Body of pancreas (tissue), 4 donors: ENCODE results near the gene VASH1. TPM values are rescaled to one million over a fixed set of nuclear protein-coding genes. Genes with fewer than 3 reads are reported as not detected.

Experiments used
- ATAC-seq: fragments of 150-250 bp; one replicate; pipeline ENCODE4 v1.9.1; 2016
- DNase-seq, 4 donors: peaks; one replicate each; pipeline ENCODE4 v3.0.0-alpha.2; 2019
- H3K27ac ChIP-seq, 4 donors: fragments of 200-600 bp; sonication (generic); 1 replicate in 3 of 4; 2 replicates in 1 of 4; pipeline versions ENCODE4 v1.5.1 to v1.6.1; 2016 to 2019; ENCODE audit warnings: mild to moderate bottlenecking in 1 of 4, mixed read lengths in 1 of 4, moderate library complexity in 1 of 4
- H3K27me3 ChIP-seq, 2 donors: fragments of 200-600 bp; sonication (generic); one replicate each; pipeline ENCODE4 v1.6.0; 2016; ENCODE audit warnings: mild to moderate bottlenecking in 1 of 2
- H3K36me3 ChIP-seq, 2 donors: fragments of 200-600 bp; sonication (generic); replicated peaks in 1 of 2; 2 replicates each; pipeline ENCODE4 v1.5.1; 2016; ENCODE audit warnings: low read depth in 2 of 2; ENCODE audit not compliant: insufficient read depth in 1 of 2
- H3K4me1 ChIP-seq: fragments of 200-600 bp; sonication (generic); one replicate; pipeline ENCODE4 v1.6.0; 2016
- H3K4me3 ChIP-seq, 2 donors: fragments of 200-600 bp; sonication (generic); 1 replicate in 1 of 2; 2 replicates in 1 of 2; pipeline ENCODE4 v1.5.1; 2016 to 2019
- H3K9me3 ChIP-seq, 3 donors: fragments of 200-600 bp; sonication (generic); 1 replicate in 2 of 3; 2 replicates in 1 of 3; pipeline ENCODE4 v1.5.1; 2016
- CTCF ChIP-seq, 7 experiments: fragments of 450-650 bp in 4 of 7; fragments of 200-600 bp in 3 of 7; sonication (generic) in 3 of 7; IDR thresholded peaks; one replicate each; pipeline ENCODE4 v1.5.1; 2016 to 2019; ENCODE audit warnings: antibody characterized with exemption in 7 of 7
- POLR2A ChIP-seq, 3 donors: fragments of 450-650 bp; IDR thresholded peaks; one replicate each; pipeline ENCODE4 v1.6.1; 2016; ENCODE audit warnings: antibody characterized with exemption in 3 of 3, mild to moderate bottlenecking in 2 of 3
- WGBS, 2 donors: methylation state at CpG; one replicate each; pipeline ENCODE4 v1.1.5; 2017; 5-methylcytosine and 5-hydroxymethylcytosine counted together
- intact Hi-C: fragments of 100-400 bp; cut with DNase I; formaldehyde crosslinking; loops from one replicate; pipeline ENCODE4 v1.15.1; 2023
- total RNA-seq, 2 donors: library from RNA; depleted of rRNA; stranded (reverse); fragments of >200 nt; gene quantifications; one replicate each; pipeline ENCODE4 v1.1.0, GENCODE V29; 2016

The VASH1 gene
- total RNA-seq, 2 donors from 2014 or later = 3.1 to 5.9 TPM

GRCh38 chr14:76773188-76773885 lies 12.1 kb downstream of the VASH1 start:
- H3K36me3 ChIP-seq = no peaks in the 10 kb centered on the region
- ATAC-seq (peak; percentile 68), DNase-seq (peak; percentile 41 to 83 (median 70))
- no peak for TF ChIP-seq POLR2A (IDR thresholded peaks at IDR 0.05)
- peak in 1 of 7 experiments; percentile 8 for TF ChIP-seq CTCF (IDR thresholded peaks at IDR 0.05)
- H3K4me3 ChIP-seq = no peak overlapping the region
- intact Hi-C loops = no loop called here
- H3K27ac ChIP-seq = peak overlapping the region in 2 of 4 donors; percentile 50 to 70
- H3K27me3 ChIP-seq = no peaks in the 10 kb centered on the region
- 26 to 30% methylated on average over 8 of the region's 8 CpGs for WGBS, 2 donors
- peaks cover 17% of the 10 kb centered on the region for H3K4me1 ChIP-seq
- H3K9me3 ChIP-seq = no peaks in the 10 kb centered on the region

- peak overlapping the region in 1 of 4 donors; percentile 26 for H3K27ac ChIP-seq
- intact Hi-C loops = no loop called here
- TF ChIP-seq CTCF (IDR thresholded peaks at IDR 0.05) = no peak
- no peak for TF ChIP-seq POLR2A (IDR thresholded peaks at IDR 0.05)
- peaks cover 17% of the 10 kb centered on the region for H3K4me1 ChIP-seq
- H3K36me3 ChIP-seq = no peaks in the 10 kb centered on the region
- 60 to 68% methylated on average over 13 to 18 of the region's 18 CpGs for WGBS, 2 donors
- no peaks in the 10 kb centered on the region for H3K9me3 ChIP-seq
- H3K27me3 ChIP-seq = no peaks in the 10 kb centered on the region
- ATAC-seq (no peak), DNase-seq (no peak)
- H3K4me3 ChIP-seq = no peak overlapping the region
Measured at GRCh38 chr14:76773956-76774820, 12.9 kb downstream of the VASH1 start.

GRCh38 chr14:76774821-76775694 lies 13.8 kb downstream of the VASH1 start:
- Histone ChIP-seq H3K4me1 (peaks cover 17% of the 10 kb centered on the region), H3K4me3 (no peak overlapping the region), H3K27me3 (no peaks in the 10 kb centered on the region), H3K36me3 (no peaks in the 10 kb centered on the region), H3K27ac (no peak overlapping the region), H3K9me3 (no peaks in the 10 kb centered on the region)
- DNase-seq (no peak), ATAC-seq (no peak)
- WGBS, 2 donors = 52 to 54% methylated on average over 21 to 22 of the region's 22 CpGs
- TF ChIP-seq POLR2A (IDR thresholded peaks at IDR 0.05) (no peak), CTCF (IDR thresholded peaks at IDR 0.05) (no peak)
- intact Hi-C loops = no loop called here

GRCh38 chr14:76775695-76776427 lies 14.6 kb downstream of the VASH1 start:
- H3K27me3 ChIP-seq = no peaks in the 10 kb centered on the region
- no peaks in the 10 kb centered on the region for H3K9me3 ChIP-seq
- no peak overlapping the region for H3K27ac ChIP-seq
- no peak overlapping the region for H3K4me3 ChIP-seq
- intact Hi-C loops = no loop called here
- no peaks in the 10 kb centered on the region for H3K36me3 ChIP-seq
- ATAC-seq (no peak), DNase-seq (peak in 1 of 4 donors; percentile 34)
- TF ChIP-seq CTCF (IDR thresholded peaks at IDR 0.05) (no peak), POLR2A (IDR thresholded peaks at IDR 0.05) (no peak)
- H3K4me1 ChIP-seq = peaks cover 17% of the 10 kb centered on the region
- WGBS, 2 donors = 77 to 86% methylated on average over 28 to 49 of the region's 54 CpGs
